ENCODE measurements around the gene ZYG11A. TPM values are rescaled to one million over a fixed set of nuclear protein-coding genes. Genes with fewer than 3 reads are reported as not detected.

Gene ZYG11A
- total RNA-seq, 6 donors from 2014 or later, result 0.10 to 0.15 (median 0.10) TPM; not detected in 3

DNA sequence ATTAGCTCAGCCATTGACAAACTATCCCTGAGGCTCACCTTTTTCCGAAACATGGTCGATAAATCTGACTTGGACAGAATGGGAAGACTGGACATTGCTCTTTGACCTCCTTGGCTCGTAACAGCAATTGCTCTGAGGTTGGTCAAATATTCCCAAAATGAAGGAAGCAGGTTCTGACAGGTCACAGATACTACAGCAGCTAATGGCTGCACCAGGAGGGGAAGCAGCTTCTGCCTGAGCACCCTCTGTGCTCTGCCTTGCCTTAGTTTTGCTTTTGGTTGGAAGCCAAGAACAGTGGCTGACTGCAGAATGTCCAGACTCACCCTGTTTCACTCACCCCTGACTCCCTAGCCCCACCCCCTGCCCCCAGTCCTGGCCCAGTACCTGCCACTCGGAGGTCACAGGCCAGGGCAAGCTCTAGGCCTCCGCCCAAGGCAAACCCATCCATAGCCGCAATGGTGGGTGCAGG is 63.6 kb downstream of the ZYG11A start:
- no peaks in the 10 kb centered on the region for H3K4me1 ChIP-seq
- H3K9me3 ChIP-seq, result no peaks in the 10 kb centered on the region
- no peak for DNase-seq
- TF ChIP-seq CTCF (IDR thresholded peaks at IDR 0.05) (no peak), EP300 (IDR thresholded peaks at IDR 0.05) (no peak), POLR2A (IDR thresholded peaks at IDR 0.05) (no peak), POLR2AphosphoS5 (IDR thresholded peaks at IDR 0.05) (no peak)
- H3K27ac ChIP-seq, result no peak overlapping the region
- ATAC-seq (ENCODE audit: low FRiP score in 2 of 2), result no peak
- WGBS, 2 donors, result 95 to 98% methylated on average over 5 to 6 of the region's 6 CpGs
- peaks cover 0 to 6% (median under 1%) of the 10 kb centered on the region in 4 donors for H3K36me3 ChIP-seq
- H3K27me3 ChIP-seq, result no peaks in the 10 kb centered on the region
- H3K4me3 ChIP-seq, result no peak overlapping the region

DNA sequence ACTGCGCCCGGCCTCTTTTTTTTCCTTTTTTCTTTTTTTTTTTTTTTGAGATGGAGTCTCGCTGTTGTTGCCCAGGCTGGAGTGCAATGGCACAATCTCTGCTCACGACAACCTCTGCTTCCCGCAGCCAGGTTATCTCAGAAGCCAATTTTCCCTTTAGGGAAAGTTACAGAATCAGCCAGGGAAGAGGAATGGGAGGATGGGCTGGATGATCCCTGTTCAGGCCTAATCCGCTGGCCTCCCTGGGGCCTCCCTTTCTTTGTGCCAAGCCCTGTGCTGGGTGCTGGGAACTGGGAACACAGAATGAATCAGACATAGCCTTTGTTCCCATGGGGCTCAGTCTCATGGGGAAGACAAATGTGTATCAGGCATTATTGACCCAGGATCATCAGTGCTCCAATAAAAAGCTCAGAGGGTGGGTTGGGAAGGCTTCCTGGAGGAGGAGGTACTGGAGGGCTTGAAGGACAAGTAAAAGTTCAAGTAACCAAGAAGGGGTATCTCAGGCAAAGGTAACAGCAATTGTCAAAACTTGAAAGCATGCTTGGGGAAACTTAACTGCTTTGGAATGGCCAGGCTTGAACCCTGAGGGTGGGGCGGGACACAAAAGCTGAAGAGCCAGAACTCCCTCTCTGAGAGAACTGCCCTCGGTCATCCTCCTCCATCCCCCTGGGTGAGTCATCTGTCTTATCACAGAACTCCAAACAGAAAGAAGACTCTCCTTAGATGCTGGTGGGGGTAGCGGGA is 64.7 kb downstream of the ZYG11A start:
- H3K4me1 ChIP-seq, result no peaks in the 10 kb centered on the region
- WGBS, 2 donors, result 95 to 96% methylated on average over 9 of the region's 9 CpGs

DNA sequence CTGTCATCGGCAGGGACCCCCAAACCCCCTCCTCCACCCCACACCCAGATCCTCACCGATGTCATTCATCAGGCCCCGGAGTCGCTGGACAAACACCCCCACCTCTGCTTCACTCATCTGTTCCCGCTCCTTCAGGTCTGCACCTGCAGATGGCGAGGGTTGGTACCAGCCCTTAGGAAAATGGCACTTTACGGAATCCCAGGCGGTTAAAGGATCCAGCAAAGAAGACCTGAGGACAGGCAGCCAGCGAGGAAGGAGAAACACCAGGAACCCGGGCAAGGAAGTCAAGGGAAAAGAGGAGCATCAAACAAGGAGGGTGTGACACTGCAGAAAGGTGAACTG is 65.2 kb downstream of the ZYG11A start:
- H3K27ac ChIP-seq, result no peak overlapping the region
- H3K4me3 ChIP-seq, result no peak overlapping the region
- H3K9me3 ChIP-seq, result no peaks in the 10 kb centered on the region
- no peak for TF ChIP-seq POLR2A (IDR thresholded peaks at IDR 0.05)
- TF ChIP-seq CTCF (IDR thresholded peaks at IDR 0.05), result no peak
- TF ChIP-seq EP300 (IDR thresholded peaks at IDR 0.05), result no peak
- TF ChIP-seq POLR2AphosphoS5 (IDR thresholded peaks at IDR 0.05), result no peak
- WGBS, 2 donors, result 91 to 95% methylated on average over 7 to 10 of the region's 10 CpGs
- DNase-seq, result no peak
- ATAC-seq (ENCODE audit: low FRiP score in 2 of 2), result no peak
- no peaks in the 10 kb centered on the region for H3K4me1 ChIP-seq
- peaks cover 0 to 6% (median 2%) of the 10 kb centered on the region in 4 donors for H3K36me3 ChIP-seq
- no peaks in the 10 kb centered on the region for H3K27me3 ChIP-seq

More for the DNA sequence above, 64.7 kb downstream of the ZYG11A start:
- H3K27ac ChIP-seq, result no peak overlapping the region
- no peaks in the 10 kb centered on the region for H3K9me3 ChIP-seq
- DNase-seq (no peak), ATAC-seq (ENCODE audit: low FRiP score in 2 of 2) (no peak)
- no peaks in the 10 kb centered on the region for H3K27me3 ChIP-seq
- H3K4me3 ChIP-seq, result no peak overlapping the region
- peaks cover 0 to 6% (median 2%) of the 10 kb centered on the region in 4 donors for H3K36me3 ChIP-seq
- TF ChIP-seq POLR2AphosphoS5 (IDR thresholded peaks at IDR 0.05) (no peak), POLR2A (IDR thresholded peaks at IDR 0.05) (no peak), EP300 (IDR thresholded peaks at IDR 0.05) (no peak), CTCF (IDR thresholded peaks at IDR 0.05) (no peak)

GRCh38 chr1:52911541-52911940 is 69.0 kb downstream of the ZYG11A start:
- no peak overlapping the region for H3K27ac ChIP-seq
- H3K27me3 ChIP-seq, result no peaks in the 10 kb centered on the region
- no peak for DNase-seq
- H3K9me3 ChIP-seq, result no peaks in the 10 kb centered on the region
- no peak overlapping the region for H3K4me3 ChIP-seq
- no peak for TF ChIP-seq CTCF (IDR thresholded peaks at IDR 0.05)
- TF ChIP-seq POLR2A (IDR thresholded peaks at IDR 0.05), result no peak
- no peak for TF ChIP-seq EP300 (IDR thresholded peaks at IDR 0.05)
- TF ChIP-seq POLR2AphosphoS5 (IDR thresholded peaks at IDR 0.05), result no peak
- H3K4me1 ChIP-seq, result no peaks in the 10 kb centered on the region
- ATAC-seq (ENCODE audit: low FRiP score in 2 of 2), result no peak
- 89 to 92% methylated on average over 10 of the region's 10 CpGs for whole genome bisulfite sequencing, 2 donors
- H3K36me3 ChIP-seq, result peaks cover 0 to 4% (median 0%) of the 10 kb centered on the region in 4 donors

- DNase-seq, result no peak
- Histone ChIP-seq H3K4me3 (no peak overlapping the region), H3K9me3 (no peaks in the 10 kb centered on the region), H3K27ac (no peak overlapping the region), H3K4me1 (no peaks in the 10 kb centered on the region), H3K27me3 (no peaks in the 10 kb centered on the region), H3K36me3 (peaks cover 0 to 4% (median 0%) of the 10 kb centered on the region in 4 donors)
- WGBS, 2 donors, result 90 to 97% methylated on average over 3 of the region's 3 CpGs
- TF ChIP-seq EP300 (IDR thresholded peaks at IDR 0.05) (no peak), CTCF (IDR thresholded peaks at IDR 0.05) (no peak), POLR2AphosphoS5 (IDR thresholded peaks at IDR 0.05) (no peak), POLR2A (IDR thresholded peaks at IDR 0.05) (no peak)
- ATAC-seq (ENCODE audit: low FRiP score in 2 of 2), result no peak
Measured at GRCh38 chr1:52913014-52913413, 70.5 kb downstream of the ZYG11A start.
